GM19023 (cell line): Measurements from ENCODE around the gene INSYN2B.
A peak's percentile ranks its signal among the peaks of the same experiment; 100 is the strongest.

Source experiments
- ATAC-seq: cut with Tn5 transposase; IDR thresholded peaks from one replicate; pipeline ENCODE4 v1.9.1; 2021; ENCODE audit warnings: mild to moderate bottlenecking, moderate library complexity; ENCODE audit not compliant: unreplicated experiment

INSYN2B gene

GRCh38 chr5:169934990-169935389 is 45.3 kb downstream of the INSYN2B start:
- no peak for ATAC-seq

- ATAC-seq = no peak
Observed at GRCh38 chr5:169933616-169934015, 46.7 kb downstream of the INSYN2B start.

GRCh38 chr5:169933127-169933526 is 47.2 kb downstream of the INSYN2B start:
- no peak for ATAC-seq

- peak; percentile 67 for ATAC-seq
Observed at GRCh38 chr5:169923988-169924387, 56.3 kb downstream of the INSYN2B start.

- no peak for ATAC-seq
Observed at GRCh38 chr5:169922474-169922873, 57.8 kb downstream of the INSYN2B start.

GRCh38 chr5:169921949-169922348 is 58.3 kb downstream of the INSYN2B start:
- no peak for ATAC-seq

- no peak for ATAC-seq
Observed at GRCh38 chr5:169921384-169921783, 58.9 kb downstream of the INSYN2B start.

GRCh38 chr5:169920474-169920873 is 59.8 kb downstream of the INSYN2B start:
- ATAC-seq = no peak

- no peak for ATAC-seq
Observed at GRCh38 chr5:169918228-169918627, 62.1 kb downstream of the INSYN2B start.

- no peak for ATAC-seq
Observed at GRCh38 chr5:169917500-169917899, 62.8 kb downstream of the INSYN2B start.

GRCh38 chr5:169914766-169915165 is 65.5 kb downstream of the INSYN2B start:
- no peak for ATAC-seq

GRCh38 chr5:169913479-169913878 is 66.8 kb downstream of the INSYN2B start:
- no peak for ATAC-seq

- no peak for ATAC-seq
Observed at GRCh38 chr5:169911448-169912212, 68.7 kb downstream of the INSYN2B start.

- no peak for ATAC-seq
Observed at GRCh38 chr5:169910393-169910792, 69.9 kb downstream of the INSYN2B start.

- no peak for ATAC-seq
Observed at GRCh38 chr5:169909945-169910344, 70.3 kb downstream of the INSYN2B start.

- no peak for ATAC-seq
Observed at GRCh38 chr5:169908864-169909263, 71.4 kb downstream of the INSYN2B start.

- ATAC-seq = no peak
Observed at GRCh38 chr5:169906745-169907649, 73.3 kb downstream of the INSYN2B start.

GRCh38 chr5:169905017-169905416 is 75.3 kb downstream of the INSYN2B start:
- no peak for ATAC-seq

- no peak for ATAC-seq
Observed at GRCh38 chr5:169904508-169904907, 75.8 kb downstream of the INSYN2B start.

- ATAC-seq = no peak
Observed at GRCh38 chr5:169904059-169904458, 76.2 kb downstream of the INSYN2B start.

GRCh38 chr5:169901896-169902295 is 78.4 kb downstream of the INSYN2B start:
- ATAC-seq = peak; percentile 34

GRCh38 chr5:169897481-169897880 is 82.8 kb downstream of the INSYN2B start:
- ATAC-seq = no peak
